ENCODE measurements around the gene TMEM125.

DNA sequence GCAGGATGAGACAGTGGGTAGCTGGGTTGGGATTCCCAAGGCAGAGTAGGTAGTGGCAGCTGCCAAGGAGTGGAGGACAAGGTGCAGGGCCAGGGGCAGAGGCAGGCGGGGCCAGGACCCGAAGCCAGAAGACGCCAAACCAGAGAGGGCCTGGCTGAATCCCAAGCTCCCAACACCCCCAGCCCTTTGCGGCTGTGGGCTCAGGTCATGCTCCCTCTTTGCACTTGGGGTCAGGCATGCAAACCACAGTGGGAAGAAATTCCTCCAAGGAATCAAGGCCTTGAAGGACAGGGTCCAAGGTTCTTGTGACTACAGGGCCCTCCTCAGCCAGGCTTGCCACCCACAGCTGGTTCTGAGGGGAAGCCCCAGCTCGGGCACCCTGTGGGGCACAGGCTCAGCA, 9.4 kb downstream of the TMEM125 start:
- TF ChIP-seq, protein P1, sequence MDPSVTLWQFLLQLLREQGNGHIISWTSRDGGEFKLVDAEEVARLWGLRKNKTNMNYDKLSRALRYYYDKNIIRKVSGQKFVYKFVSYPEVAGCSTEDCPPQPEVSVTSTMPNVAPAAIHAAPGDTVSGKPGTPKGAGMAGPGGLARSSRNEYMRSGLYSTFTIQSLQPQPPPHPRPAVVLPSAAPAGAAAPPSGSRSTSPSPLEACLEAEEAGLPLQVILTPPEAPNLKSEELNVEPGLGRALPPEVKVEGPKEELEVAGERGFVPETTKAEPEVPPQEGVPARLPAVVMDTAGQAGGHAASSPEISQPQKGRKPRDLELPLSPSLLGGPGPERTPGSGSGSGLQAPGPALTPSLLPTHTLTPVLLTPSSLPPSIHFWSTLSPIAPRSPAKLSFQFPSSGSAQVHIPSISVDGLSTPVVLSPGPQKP (IDR thresholded peaks at IDR 0.05; ENCODE audit: borderline replicate concordance, low read depth, low read length): no peak
- TF ChIP-seq, protein P2, sequence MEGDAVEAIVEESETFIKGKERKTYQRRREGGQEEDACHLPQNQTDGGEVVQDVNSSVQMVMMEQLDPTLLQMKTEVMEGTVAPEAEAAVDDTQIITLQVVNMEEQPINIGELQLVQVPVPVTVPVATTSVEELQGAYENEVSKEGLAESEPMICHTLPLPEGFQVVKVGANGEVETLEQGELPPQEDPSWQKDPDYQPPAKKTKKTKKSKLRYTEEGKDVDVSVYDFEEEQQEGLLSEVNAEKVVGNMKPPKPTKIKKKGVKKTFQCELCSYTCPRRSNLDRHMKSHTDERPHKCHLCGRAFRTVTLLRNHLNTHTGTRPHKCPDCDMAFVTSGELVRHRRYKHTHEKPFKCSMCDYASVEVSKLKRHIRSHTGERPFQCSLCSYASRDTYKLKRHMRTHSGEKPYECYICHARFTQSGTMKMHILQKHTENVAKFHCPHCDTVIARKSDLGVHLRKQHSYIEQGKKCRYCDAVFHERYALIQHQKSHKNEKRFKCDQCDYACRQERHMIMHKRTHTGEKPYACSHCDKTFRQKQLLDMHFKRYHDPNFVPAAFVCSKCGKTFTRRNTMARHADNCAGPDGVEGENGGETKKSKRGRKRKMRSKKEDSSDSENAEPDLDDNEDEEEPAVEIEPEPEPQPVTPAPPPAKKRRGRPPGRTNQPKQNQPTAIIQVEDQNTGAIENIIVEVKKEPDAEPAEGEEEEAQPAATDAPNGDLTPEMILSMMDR (conservative IDR thresholded peaks at IDR 0.05; ENCODE audit: low read depth, low read length): no peak
- TF ChIP-seq POLR2A (IDR thresholded peaks at IDR 0.05; ENCODE audit: low read depth, low read length) (no peak), CEBPB (IDR thresholded peaks at IDR 0.05; ENCODE audit: low read depth, low read length) (no peak)

Measured in IMR-90 (cell line).